ENCODE results near the gene BAIAP2.

- TF ChIP-seq CTCF (IDR thresholded peaks at IDR 0.05) (no peak), POLR2A (IDR thresholded peaks at IDR 0.05) (no peak)
Observed at GRCh38 chr17:81103379-81103778, 68.4 kb downstream of the BAIAP2 start.
